ENCODE results near the gene CMYA5. TPM values are rescaled to one million over a fixed set of nuclear protein-coding genes. Genes with fewer than 3 reads are reported as not detected.

Gene CMYA5
- total RNA-seq, 1 experiment from 2014 or later: 0.15 TPM

DNA sequence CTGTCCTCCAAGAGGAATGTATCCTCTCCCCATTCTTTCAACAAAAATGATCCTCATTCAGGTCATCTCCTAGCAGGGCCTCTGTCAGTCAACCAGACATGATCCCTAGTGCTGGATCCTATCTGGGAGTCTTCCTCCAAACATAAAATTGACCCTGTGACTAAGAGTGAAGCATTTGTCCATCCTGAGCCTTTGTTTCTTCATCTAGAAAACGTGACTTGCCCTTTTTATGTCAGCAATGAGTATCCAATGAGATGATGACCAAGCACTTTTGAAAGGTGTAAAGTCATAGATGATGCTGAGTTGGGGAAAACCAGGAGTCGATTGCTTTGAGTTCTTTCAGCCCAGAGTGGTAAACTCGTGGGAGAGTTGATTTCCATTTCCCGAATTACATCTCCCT, 143.3 kb downstream of the CMYA5 start:
- DNase-seq (no peak), ATAC-seq (no peak)
- ChIA-PET CTCF (no interaction called here), POLR2A (ENCODE audit: unreplicated experiment) (no interaction called here)
- Histone ChIP-seq H3F3A (ENCODE audit: low read length, unreplicated experiment) (no peaks in the 10 kb centered on the region), H3K4me2 (ENCODE audit: low read length) (no peak overlapping the region), H3K27me3 (ENCODE audit: low read length) (peaks cover 2% of the 10 kb centered on the region; the same call in 1 of the 2 replicates), H3K4me3 (ENCODE audit: low read length) (no peak overlapping the region), H3K4me1 (ENCODE audit: insufficient read depth, low read length) (no peaks in the 10 kb centered on the region), H2AFZ (ENCODE audit: low read length) (no peak overlapping the region), H3K9ac (ENCODE audit: low read length) (no peak overlapping the region), H3K79me2 (ENCODE audit: low read length) (no peaks in the 10 kb centered on the region), H3K27ac (ENCODE audit: low read length) (no peak overlapping the region), H3K9me2 (replicated peaks; ENCODE audit: low read length) (no peaks in the 10 kb centered on the region), H3K9me3 (ENCODE audit: low read length) (no peaks in the 10 kb centered on the region), H4K20me1 (ENCODE audit: low read length) (no peaks in the 10 kb centered on the region), H3K36me3 (ENCODE audit: low read depth, low read length) (no peaks in the 10 kb centered on the region)
- no TSS peak for BruUV-seq (replicated peaks)
- TF ChIP-seq EZH2 (IDR thresholded peaks at IDR 0.05; ENCODE audit: low read length, unreplicated experiment) (no peak), EZH2phosphoT487 (IDR thresholded peaks at IDR 0.05; ENCODE audit: borderline replicate concordance, low read length) (no peak)
- TF ChIP-seq, protein P1, sequence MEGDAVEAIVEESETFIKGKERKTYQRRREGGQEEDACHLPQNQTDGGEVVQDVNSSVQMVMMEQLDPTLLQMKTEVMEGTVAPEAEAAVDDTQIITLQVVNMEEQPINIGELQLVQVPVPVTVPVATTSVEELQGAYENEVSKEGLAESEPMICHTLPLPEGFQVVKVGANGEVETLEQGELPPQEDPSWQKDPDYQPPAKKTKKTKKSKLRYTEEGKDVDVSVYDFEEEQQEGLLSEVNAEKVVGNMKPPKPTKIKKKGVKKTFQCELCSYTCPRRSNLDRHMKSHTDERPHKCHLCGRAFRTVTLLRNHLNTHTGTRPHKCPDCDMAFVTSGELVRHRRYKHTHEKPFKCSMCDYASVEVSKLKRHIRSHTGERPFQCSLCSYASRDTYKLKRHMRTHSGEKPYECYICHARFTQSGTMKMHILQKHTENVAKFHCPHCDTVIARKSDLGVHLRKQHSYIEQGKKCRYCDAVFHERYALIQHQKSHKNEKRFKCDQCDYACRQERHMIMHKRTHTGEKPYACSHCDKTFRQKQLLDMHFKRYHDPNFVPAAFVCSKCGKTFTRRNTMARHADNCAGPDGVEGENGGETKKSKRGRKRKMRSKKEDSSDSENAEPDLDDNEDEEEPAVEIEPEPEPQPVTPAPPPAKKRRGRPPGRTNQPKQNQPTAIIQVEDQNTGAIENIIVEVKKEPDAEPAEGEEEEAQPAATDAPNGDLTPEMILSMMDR (conservative IDR thresholded peaks at IDR 0.05; ENCODE audit: low read depth, low read length): no peak
- intact Hi-C loops (cut with micrococcal nuclease): no loop called here

DNA sequence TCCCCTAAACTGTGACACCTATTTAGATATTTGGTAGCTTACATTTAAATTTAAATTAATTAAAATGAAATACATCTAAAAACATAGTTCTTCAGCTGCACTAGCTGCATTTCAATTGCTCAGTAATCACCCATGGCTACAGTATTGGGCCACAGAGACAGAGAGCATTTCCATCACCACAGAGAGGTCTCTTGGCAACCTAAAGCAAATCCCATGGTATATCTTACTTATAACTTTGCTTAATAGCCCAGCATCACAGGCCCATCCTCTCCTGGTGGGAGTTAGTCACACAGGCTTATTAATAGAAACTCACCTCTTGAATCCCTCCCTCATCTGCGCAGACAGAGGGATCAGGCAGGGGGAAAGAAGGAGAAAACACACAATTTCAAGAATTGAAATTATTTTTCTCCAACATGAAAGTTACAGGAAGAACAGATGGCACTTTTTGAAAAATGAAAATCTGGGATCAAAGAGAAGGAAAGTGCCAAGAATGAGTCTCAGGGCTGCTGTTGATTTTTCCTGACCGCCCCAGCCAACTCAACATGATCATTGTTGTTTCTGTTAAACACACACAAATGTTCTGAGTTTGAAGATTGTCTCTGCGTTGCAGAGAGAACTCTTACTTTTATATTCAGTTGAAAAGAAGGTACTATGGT, 144.6 kb downstream of the CMYA5 start:
- H3K4me2 ChIP-seq (ENCODE audit: low read length): no peak overlapping the region
- H3K36me3 ChIP-seq (ENCODE audit: low read depth, low read length): no peaks in the 10 kb centered on the region
- ChIA-PET POLR2A (ENCODE audit: unreplicated experiment) (no interaction called here), CTCF (no interaction called here)
- no peaks in the 10 kb centered on the region for H4K20me1 ChIP-seq (ENCODE audit: low read length)
- BruUV-seq (replicated peaks): no TSS peak
- no peak overlapping the region for H2AFZ ChIP-seq (ENCODE audit: low read length)
- H3K4me1 ChIP-seq (ENCODE audit: insufficient read depth, low read length): no peaks in the 10 kb centered on the region
- no peaks in the 10 kb centered on the region for H3F3A ChIP-seq (ENCODE audit: low read length, unreplicated experiment)
- no peak overlapping the region for H3K9ac ChIP-seq (ENCODE audit: low read length)
- H3K4me3 ChIP-seq (ENCODE audit: low read length): no peak overlapping the region
- H3K9me2 ChIP-seq (replicated peaks; ENCODE audit: low read length): no peaks in the 10 kb centered on the region
- no peak overlapping the region for H3K27ac ChIP-seq (ENCODE audit: low read length)
- peaks cover 4% of the 10 kb centered on the region; the same call in 1 of the 2 replicates for H3K27me3 ChIP-seq (ENCODE audit: low read length)
- TF ChIP-seq EZH2 (IDR thresholded peaks at IDR 0.05; ENCODE audit: low read length, unreplicated experiment) (no peak), EZH2phosphoT487 (IDR thresholded peaks at IDR 0.05; ENCODE audit: borderline replicate concordance, low read length) (no peak)
- TF ChIP-seq, protein P1 (conservative IDR thresholded peaks at IDR 0.05; ENCODE audit: low read depth, low read length): no peak
- intact Hi-C loops (cut with micrococcal nuclease): no loop called here
- ATAC-seq (no peak), DNase-seq (no peak)
- H3K9me3 ChIP-seq (ENCODE audit: low read length): no peaks in the 10 kb centered on the region
- no peaks in the 10 kb centered on the region for H3K79me2 ChIP-seq (ENCODE audit: low read length)
